GM19397 (cell line): ENCODE results near the gene ARHGEF9.

ENCODE experiments used
- ATAC-seq: cut with Tn5 transposase; IDR thresholded peaks from one replicate; pipeline ENCODE4 v1.9.1; 2021; ENCODE audit warnings: mild to moderate bottlenecking, moderate library complexity; ENCODE audit not compliant: unreplicated experiment

ARHGEF9 gene

GRCh38 chrX:63747331-63747730, 37.7 kb downstream of the ARHGEF9 start:
- no peak for ATAC-seq

- no peak for ATAC-seq
Observed at GRCh38 chrX:63746715-63747114, 38.3 kb downstream of the ARHGEF9 start.

- peak; percentile 73 for ATAC-seq
Observed at GRCh38 chrX:63746278-63746677, 38.7 kb downstream of the ARHGEF9 start.

- no peak for ATAC-seq
Observed at GRCh38 chrX:63744850-63745394, 40.1 kb downstream of the ARHGEF9 start.

GRCh38 chrX:63743596-63743995, 41.4 kb downstream of the ARHGEF9 start:
- ATAC-seq = no peak

- no peak for ATAC-seq
Observed at GRCh38 chrX:63740382-63740781, 44.6 kb downstream of the ARHGEF9 start.

GRCh38 chrX:63739885-63740284, 45.1 kb downstream of the ARHGEF9 start:
- ATAC-seq = no peak

- ATAC-seq = no peak
Observed at GRCh38 chrX:63738696-63739095, 46.3 kb downstream of the ARHGEF9 start.

- ATAC-seq = no peak
Observed at GRCh38 chrX:63737131-63737921, 47.7 kb downstream of the ARHGEF9 start.

- no peak for ATAC-seq
Observed at GRCh38 chrX:63735882-63736281, 49.1 kb downstream of the ARHGEF9 start.

- ATAC-seq = no peak
Observed at GRCh38 chrX:63720293-63720692, 64.7 kb downstream of the ARHGEF9 start.

GRCh38 chrX:63719633-63720032, 65.4 kb downstream of the ARHGEF9 start:
- ATAC-seq = no peak

- peak; percentile 58 for ATAC-seq
Observed at GRCh38 chrX:63718010-63718694, 66.9 kb downstream of the ARHGEF9 start.

GRCh38 chrX:63713526-63713925, 71.5 kb downstream of the ARHGEF9 start:
- no peak for ATAC-seq

- no peak for ATAC-seq
Observed at GRCh38 chrX:63708801-63709200, 76.2 kb downstream of the ARHGEF9 start.

GRCh38 chrX:63702556-63702955, 82.5 kb downstream of the ARHGEF9 start:
- no peak for ATAC-seq

GRCh38 chrX:63686878-63687714, 97.9 kb downstream of the ARHGEF9 start:
- ATAC-seq = no peak

GRCh38 chrX:63680423-63680822, 104.6 kb downstream of the ARHGEF9 start:
- no peak for ATAC-seq

- ATAC-seq = no peak
Observed at GRCh38 chrX:63679432-63679831, 105.6 kb downstream of the ARHGEF9 start.

GRCh38 chrX:63675716-63676115, 109.3 kb downstream of the ARHGEF9 start:
- no peak for ATAC-seq

GRCh38 chrX:63673896-63674295, 111.1 kb downstream of the ARHGEF9 start:
- ATAC-seq = no peak
